Activated CD8-positive, alpha-beta T cell treated with anti-CD3 and anti-CD28 coated beads, Interleukin-2, amount 10 ng/mL, durations not matched to agents 7 days and 5 days (primary cell): Measurements from ENCODE around the gene FAM168A. TPM values are rescaled to one million over a fixed set of nuclear protein-coding genes. Genes with fewer than 3 reads are reported as not detected.
"Not testable (repeated sequence)": the region's sequence is repeated elsewhere in the genome, so short reads cannot be mapped to it uniquely, and the experiment has no call there.

Source experiments
- ATAC-seq: fragments of 150-1000 bp; cut with Tn5 transposase; one replicate; pipeline ENCODE4 v1.10.0; 2021; ENCODE audit warnings: moderate library complexity
- CTCF ChIA-PET: fragments of 350-600 bp; sonication (Branson Sonifier 250); formaldehyde crosslinking; loops from one replicate; lab custom pipeline; 2021; ENCODE audit warnings: antibody characterized with exemption; lab: Charles Lee
- POLR2A ChIA-PET: fragments of 350-600 bp; sonication (Branson Sonifier 250); formaldehyde crosslinking; loops from one replicate; lab custom pipeline; 2021; ENCODE audit warnings: antibody characterized with exemption; lab: Charles Lee
- DNase-seq: peaks from one replicate; pipeline ENCODE4 v3.0.0-alpha.2; 2020
- H3K27ac Mint-ChIP-seq: one replicate; pipeline ENCODE4 v1.8.0; 2021; ENCODE audit warnings: mild to moderate bottlenecking, mixed read lengths
- H3K27me3 Mint-ChIP-seq: one replicate; pipeline ENCODE4 v1.8.0; 2021; ENCODE audit warnings: low read depth, mixed read lengths
- H3K36me3 Mint-ChIP-seq: one replicate; pipeline ENCODE4 v1.8.0; 2021; ENCODE audit warnings: low read depth, mixed read lengths
- H3K4me1 Mint-ChIP-seq: one replicate; pipeline ENCODE4 v1.8.0; 2021; ENCODE audit warnings: low read depth, mixed read lengths
- H3K4me3 Mint-ChIP-seq: one replicate; pipeline ENCODE4 v1.8.0; 2021; ENCODE audit warnings: mild to moderate bottlenecking, mixed read lengths
- H3K9me3 Mint-ChIP-seq: one replicate; pipeline ENCODE4 v1.8.0; 2022; ENCODE audit warnings: mixed read lengths; ENCODE audit not compliant: insufficient read depth
- total RNA-seq, 2 experiments: library from RNA; stranded (reverse); gene quantifications; one replicate each; pipeline ENCODE4 v1.2.3, GENCODE V29; 2021

FAM168A gene
- total RNA-seq, 2 experiments from 2014 or later = 25.9 to 27.8 TPM

- no peaks in the 10 kb centered on the region for H3K4me1 Mint-ChIP-seq
- POLR2A ChIA-PET = no interaction called here
- peaks cover 6% of the 10 kb centered on the region for H3K9me3 Mint-ChIP-seq
- no peak overlapping the region for H3K4me3 Mint-ChIP-seq
- DNase-seq (no peak), ATAC-seq (no peak)
- no peak overlapping the region for H3K27ac Mint-ChIP-seq
- peaks cover 5% of the 10 kb centered on the region for H3K36me3 Mint-ChIP-seq
- H3K27me3 Mint-ChIP-seq = peaks cover 2% of the 10 kb centered on the region
- CTCF ChIA-PET = interaction anchor here (1.1 kb wide), 2 partner anchors 38 to 126 kb away, joined by 3 read pairs; no protein-coding TSS in a partner anchor
Observed at GRCh38 chr11:73481626-73482025, 116.3 kb downstream of the FAM168A start.

GRCh38 chr11:73480677-73481076, 117.2 kb downstream of the FAM168A start:
- peaks cover 5% of the 10 kb centered on the region for H3K36me3 Mint-ChIP-seq
- H3K27me3 Mint-ChIP-seq = peaks cover 2% of the 10 kb centered on the region
- ATAC-seq (no peak), DNase-seq (no peak)
- POLR2A ChIA-PET = interaction anchor here (0.8 kb wide), 1 partner anchor 23 kb away, joined by 3 read pairs; no protein-coding TSS in a partner anchor
- CTCF ChIA-PET = interaction anchor here (1.1 to 2.7 kb wide), 5 partner anchors 9 to 127 kb away, joined by 3 to 16 read pairs (median 3); partner anchors contain the start of gene FAM168A
- H3K27ac Mint-ChIP-seq = no peak overlapping the region
- no peaks in the 10 kb centered on the region for H3K4me1 Mint-ChIP-seq
- H3K4me3 Mint-ChIP-seq = no peak overlapping the region
- peaks cover 7% of the 10 kb centered on the region for H3K9me3 Mint-ChIP-seq

GRCh38 chr11:73478737-73479347, 119.1 kb downstream of the FAM168A start:
- no peak for DNase-seq
- ChIA-PET CTCF (interaction anchor here (0.7 to 2.7 kb wide), 22 partner anchors 8 to 186 kb away, joined by 3 to 16 read pairs (median 4); partner anchors contain the start of gene FAM168A), POLR2A (no interaction called here)
- Mint-ChIP-seq H3K27ac (no peak overlapping the region), H3K27me3 (peaks cover 2% of the 10 kb centered on the region), H3K4me3 (no peak overlapping the region), H3K36me3 (peaks cover 5% of the 10 kb centered on the region), H3K4me1 (no peaks in the 10 kb centered on the region), H3K9me3 (peaks cover 7% of the 10 kb centered on the region)
- no peak for ATAC-seq

- peaks cover 2% of the 10 kb centered on the region for H3K27me3 Mint-ChIP-seq
- no peaks in the 10 kb centered on the region for H3K4me1 Mint-ChIP-seq
- CTCF ChIA-PET = interaction anchor here (0.7 to 1.9 kb wide), 2 partner anchors 102 to 163 kb away, joined by 3 to 5 read pairs; no protein-coding TSS in a partner anchor
- peaks cover 5% of the 10 kb centered on the region for H3K36me3 Mint-ChIP-seq
- H3K9me3 Mint-ChIP-seq = peaks cover 7% of the 10 kb centered on the region
- DNase-seq (no peak), ATAC-seq (no peak)
- H3K27ac Mint-ChIP-seq = no peak overlapping the region
- POLR2A ChIA-PET = interaction anchor here (0.8 kb wide), 1 partner anchor 227 kb away, joined by 4 read pairs; no protein-coding TSS in a partner anchor
- no peak overlapping the region for H3K4me3 Mint-ChIP-seq
Observed at GRCh38 chr11:73477518-73477917, 120.4 kb downstream of the FAM168A start.

- H3K4me3 Mint-ChIP-seq = no peak overlapping the region
- DNase-seq = no peak
- H3K9me3 Mint-ChIP-seq = peaks cover 7% of the 10 kb centered on the region
- no peaks in the 10 kb centered on the region for H3K4me1 Mint-ChIP-seq
- H3K27me3 Mint-ChIP-seq = peaks cover 2% of the 10 kb centered on the region
- H3K36me3 Mint-ChIP-seq = peaks cover 5% of the 10 kb centered on the region
- ChIA-PET CTCF (no interaction called here), POLR2A (no interaction called here)
- ATAC-seq = no peak
- no peak overlapping the region for H3K27ac Mint-ChIP-seq
Observed at GRCh38 chr11:73475549-73476095, 122.3 kb downstream of the FAM168A start.

- H3K4me1 Mint-ChIP-seq = no peaks in the 10 kb centered on the region
- peaks cover 7% of the 10 kb centered on the region for H3K9me3 Mint-ChIP-seq
- H3K36me3 Mint-ChIP-seq = peaks cover 5% of the 10 kb centered on the region
- H3K27me3 Mint-ChIP-seq = peaks cover 2% of the 10 kb centered on the region
- POLR2A ChIA-PET = no interaction called here
- H3K4me3 Mint-ChIP-seq = no peak overlapping the region
- no peak overlapping the region for H3K27ac Mint-ChIP-seq
- CTCF ChIA-PET = no interaction called here
- DNase-seq (no peak), ATAC-seq (no peak)
Observed at GRCh38 chr11:73473252-73473651, 124.7 kb downstream of the FAM168A start.

- H3K4me1 Mint-ChIP-seq, DNase-seq, H3K36me3 Mint-ChIP-seq, H3K4me3 Mint-ChIP-seq, ATAC-seq, POLR2A ChIA-PET, H3K27me3 Mint-ChIP-seq, CTCF ChIA-PET, H3K27ac Mint-ChIP-seq, H3K9me3 Mint-ChIP-seq: not testable (repeated sequence)
Observed at GRCh38 chr11:73470036-73470612, 127.8 kb downstream of the FAM168A start.

- ChIA-PET CTCF (interaction anchor here (1.0 to 1.5 kb wide), 2 partner anchors 9 to 118 kb away, joined by 3 to 4 read pairs; no protein-coding TSS in a partner anchor), POLR2A (no interaction called here)
- no peak overlapping the region for H3K4me3 Mint-ChIP-seq
- H3K9me3 Mint-ChIP-seq = no peaks in the 10 kb centered on the region
- no peaks in the 10 kb centered on the region for H3K36me3 Mint-ChIP-seq
- H3K27ac Mint-ChIP-seq = no peak overlapping the region
- no peak for DNase-seq
- H3K27me3 Mint-ChIP-seq = no peaks in the 10 kb centered on the region
- no peak for ATAC-seq
- no peaks in the 10 kb centered on the region for H3K4me1 Mint-ChIP-seq
Observed at GRCh38 chr11:73469401-73469800, 128.5 kb downstream of the FAM168A start.

- ChIA-PET POLR2A (no interaction called here), CTCF (interaction anchor here (1.0 to 1.5 kb wide), 2 partner anchors 10 to 118 kb away, joined by 3 to 4 read pairs; no protein-coding TSS in a partner anchor)
- no peaks in the 10 kb centered on the region for H3K36me3 Mint-ChIP-seq
- DNase-seq (no peak), ATAC-seq (no peak)
- H3K9me3 Mint-ChIP-seq = no peaks in the 10 kb centered on the region
- no peaks in the 10 kb centered on the region for H3K27me3 Mint-ChIP-seq
- no peak overlapping the region for H3K27ac Mint-ChIP-seq
- H3K4me1 Mint-ChIP-seq = no peaks in the 10 kb centered on the region
- no peak overlapping the region for H3K4me3 Mint-ChIP-seq
Observed at GRCh38 chr11:73468590-73469161, 129.2 kb downstream of the FAM168A start.

GRCh38 chr11:73467505-73467904, 130.4 kb downstream of the FAM168A start:
- H3K4me1 Mint-ChIP-seq = no peaks in the 10 kb centered on the region
- POLR2A ChIA-PET = no interaction called here

GRCh38 chr11:73466643-73467042, 131.3 kb downstream of the FAM168A start:
- POLR2A ChIA-PET = no interaction called here
- ATAC-seq (no peak), DNase-seq (no peak)
- no peaks in the 10 kb centered on the region for H3K27me3 Mint-ChIP-seq
- no peaks in the 10 kb centered on the region for H3K36me3 Mint-ChIP-seq
- CTCF ChIA-PET = interaction anchor here (0.6 to 3.9 kb wide), 5 partner anchors 13 to 194 kb away, joined by 3 to 16 read pairs (median 5); no protein-coding TSS in a partner anchor
- no peak overlapping the region for H3K4me3 Mint-ChIP-seq
- H3K9me3 Mint-ChIP-seq = no peaks in the 10 kb centered on the region
- H3K27ac Mint-ChIP-seq = no peak overlapping the region
- H3K4me1 Mint-ChIP-seq = peaks cover 4% of the 10 kb centered on the region

More at GRCh38 chr11:73467505-73467904, 130.4 kb downstream of the FAM168A start:
- no peak for DNase-seq
- CTCF ChIA-PET = interaction anchor here (0.8 to 3.9 kb wide), 3 partner anchors 12 to 152 kb away, joined by 3 to 16 read pairs (median 3); no protein-coding TSS in a partner anchor
- Mint-ChIP-seq H3K27ac (no peak overlapping the region), H3K27me3 (no peaks in the 10 kb centered on the region), H3K36me3 (no peaks in the 10 kb centered on the region), H3K4me3 (no peak overlapping the region), H3K9me3 (no peaks in the 10 kb centered on the region)
- ATAC-seq = no peak
